H1 (cell line): ENCODE measurements around the gene PILRB. TPM values are rescaled to one million over a fixed set of nuclear protein-coding genes. Genes with fewer than 3 reads are reported as not detected.
"Not testable (repeated sequence)": the region's sequence is repeated elsewhere in the genome, so short reads cannot be mapped to it uniquely, and the experiment has no call there.

Experiments used
- CTCF ChIA-PET: fragments of 300-600 bp; sonication (Branson Sonifier 250); formaldehyde crosslinking; loops from one replicate; lab custom pipeline; 2021; ENCODE audit not compliant: partially characterized antibody; lab: Charles Lee
- POLR2A ChIA-PET: fragments of 300-600 bp; sonication (Branson Sonifier 250); formaldehyde crosslinking; loops from one replicate; lab custom pipeline; 2021; ENCODE audit warnings: inconsistent platforms; ENCODE audit not compliant: partially characterized antibody; lab: Charles Lee
- DNase-seq, 2 experiments: peaks; one replicate each; pipeline versions ENCODE4 v3.0.0 to v3.0.0-alpha.2; 2010 to 2022; ENCODE audit warnings: low spot score in 2 of 2, low read depth in 1 of 2, mixed read lengths in 1 of 2
- FAIRE-seq: peaks from 2 replicates; lab custom pipeline; 2011; peaks lifted over from hg19 to GRCh38; lab: Jason Lieb, UNC
- H2AFZ ChIP-seq: 2 replicates; pipeline ENCODE4 v1.8.1; 2012; ENCODE audit warnings: low read length, inconsistent platforms
- H2AK5ac ChIP-seq: 2 replicates; pipeline ENCODE4 v1.6.1; 2013; ENCODE audit warnings: low read depth, low read length
- H2BK120ac ChIP-seq: replicated peaks from 2 replicates; pipeline ENCODE3; 2013; ENCODE audit warnings: low read depth, low read length, inconsistent platforms
- H2BK12ac ChIP-seq: 2 replicates; pipeline ENCODE4 v1.6.1; 2013; ENCODE audit warnings: low read depth, low read length
- H2BK15ac ChIP-seq: 2 replicates; pipeline ENCODE4 v1.6.1; 2013; ENCODE audit warnings: low read length
- H2BK20ac ChIP-seq: 2 replicates; pipeline ENCODE4 v1.6.1; 2013; ENCODE audit warnings: low read length
- H2BK5ac ChIP-seq: 2 replicates; pipeline ENCODE4 v1.6.1; 2013; ENCODE audit warnings: low read depth, low read length
- H3K14ac ChIP-seq: 2 replicates; pipeline ENCODE4 v1.6.1; 2013; ENCODE audit warnings: inconsistent platforms; ENCODE audit not compliant: insufficient read length
- H3K18ac ChIP-seq: 2 replicates; pipeline ENCODE4 v1.6.1; 2013; ENCODE audit warnings: low read length; ENCODE audit errors: extremely low read depth
- H3K23ac ChIP-seq: 2 replicates; pipeline ENCODE4 v1.6.1; 2013; ENCODE audit warnings: inconsistent platforms; ENCODE audit not compliant: insufficient read length
- H3K23me2 ChIP-seq: 2 replicates; pipeline ENCODE4 v1.6.1; 2013; ENCODE audit warnings: low read depth, low read length
- H3K27ac ChIP-seq: 2 replicates; pipeline ENCODE4 v1.6.1; 2011; ENCODE audit warnings: low read depth, low read length, inconsistent platforms
- H3K27me3 ChIP-seq, 4 experiments: replicated peaks in 1 of 4; 1 replicate in 1 of 4; 2 replicates in 3 of 4; pipeline versions ENCODE4 v1.6.1 to v1.8.1; 2011 to 2013; ENCODE audit warnings: low read length in 3 of 4, mild to moderate bottlenecking in 3 of 4, inconsistent platforms in 2 of 4, mixed read lengths in 2 of 4, moderate library complexity in 1 of 4; ENCODE audit not compliant: control insufficient read depth in 3 of 4, insufficient read depth in 3 of 4; ENCODE audit errors: extremely low read depth in 1 of 4
- H3K36me3 ChIP-seq, 4 experiments: 2 replicates each; pipeline versions ENCODE4 v1.6.1 to v1.8.1; 2011 to 2013; ENCODE audit warnings: mild to moderate bottlenecking in 4 of 4, low read length in 3 of 4, moderate library complexity in 2 of 4, control low read depth in 1 of 4, inconsistent platforms in 1 of 4; ENCODE audit not compliant: insufficient read depth in 4 of 4, control insufficient read depth in 2 of 4
- H3K4ac ChIP-seq: replicated peaks from 2 replicates; pipeline ENCODE3; 2013; ENCODE audit warnings: low read length, low read depth, mixed read lengths, inconsistent platforms; ENCODE audit not compliant: insufficient read length
- H3K4me1 ChIP-seq, 4 experiments: replicated peaks in 1 of 4; 1 replicate in 1 of 4; 2 replicates in 3 of 4; pipeline versions ENCODE4 v1.6.1 to v1.8.1; 2011 to 2013; ENCODE audit warnings: low read length in 3 of 4, inconsistent platforms in 2 of 4, mixed read lengths in 1 of 4; ENCODE audit not compliant: insufficient read depth in 4 of 4, control insufficient read depth in 3 of 4
- H3K4me2 ChIP-seq, 2 experiments: 2 replicates each; pipeline versions ENCODE4 v1.6.1 to v1.8.1; 2011 to 2013; ENCODE audit warnings: low read depth in 2 of 2, low read length in 2 of 2, control low read depth in 1 of 2, inconsistent platforms in 1 of 2, mild to moderate bottlenecking in 1 of 2; ENCODE audit not compliant: insufficient read depth in 1 of 2
- H3K4me3 ChIP-seq, 4 experiments: fragments of 200-600, 300-600 bp in 1 of 4; sonication (generic), shearing (Covaris generic), sonication (Bioruptor Twin) in 1 of 4; 2 replicates each; pipeline versions ENCODE4 v1.5.1 to v1.8.1; 2011 to 2016; ENCODE audit warnings: low read length in 4 of 4, low read depth in 3 of 4, control low read depth in 2 of 4, inconsistent platforms in 2 of 4, mild to moderate bottlenecking in 2 of 4, mixed read lengths in 1 of 4, moderate library complexity in 1 of 4; ENCODE audit not compliant: insufficient read depth in 2 of 4; ENCODE audit errors: extremely low read depth in 1 of 4
- H3K56ac ChIP-seq: replicated peaks from 2 replicates; pipeline ENCODE3; 2013; ENCODE audit warnings: low read depth, mild to moderate bottlenecking, mixed read lengths, low read length, inconsistent platforms; ENCODE audit not compliant: insufficient read length
- H3K79me1 ChIP-seq: 2 replicates; pipeline ENCODE4 v1.6.1; 2013; ENCODE audit warnings: low read depth, low read length, control low read depth
- H3K79me2 ChIP-seq, 2 experiments: 2 replicates each; pipeline versions ENCODE4 v1.6.1 to v1.8.1; 2012 to 2013; ENCODE audit warnings: low read length in 2 of 2, mild to moderate bottlenecking in 2 of 2, inconsistent platforms in 1 of 2; ENCODE audit not compliant: insufficient read depth in 2 of 2, control insufficient read depth in 1 of 2
- H3K9ac ChIP-seq, 4 experiments: replicated peaks in 1 of 4; 1 replicate in 1 of 4; 2 replicates in 3 of 4; pipeline versions ENCODE4 v1.6.1 to v1.8.1; 2011 to 2013; ENCODE audit warnings: low read depth in 3 of 4, low read length in 3 of 4, control low read depth in 2 of 4, mild to moderate bottlenecking in 2 of 4, moderate library complexity in 2 of 4, inconsistent platforms in 1 of 4; ENCODE audit errors: extremely low read depth in 1 of 4
- H3K9me3 ChIP-seq, 2 experiments: 2 replicates each; pipeline versions ENCODE4 v1.6.1 to v1.8.1; 2012 to 2013; ENCODE audit warnings: mild to moderate bottlenecking in 2 of 2, moderate library complexity in 2 of 2, control low read depth in 1 of 2, inconsistent platforms in 1 of 2, low read depth in 1 of 2, low read length in 1 of 2, mixed read lengths in 1 of 2; ENCODE audit not compliant: insufficient read depth in 2 of 2
- H4K20me1 ChIP-seq, 2 experiments: replicated peaks in 1 of 2; 2 replicates each; pipeline versions ENCODE3 to v1.8.1; 2011 to 2013; ENCODE audit warnings: inconsistent platforms in 2 of 2, low read length in 2 of 2, mild to moderate bottlenecking in 1 of 2; ENCODE audit not compliant: insufficient read depth in 2 of 2, control insufficient read depth in 1 of 2
- H4K5ac ChIP-seq: 2 replicates; pipeline ENCODE4 v1.6.1; 2013; ENCODE audit warnings: low read length, low read depth, mixed read lengths, inconsistent platforms; ENCODE audit not compliant: insufficient read length
- H4K8ac ChIP-seq: 2 replicates; pipeline ENCODE4 v1.8.0; 2013; ENCODE audit warnings: mild to moderate bottlenecking, moderate library complexity, low read length, inconsistent platforms; ENCODE audit not compliant: insufficient read depth; ENCODE audit errors: extremely low read depth
- H4K91ac ChIP-seq: replicated peaks from 2 replicates; pipeline ENCODE3; 2013; ENCODE audit warnings: low read length, mixed read lengths, inconsistent platforms; ENCODE audit not compliant: insufficient read length
- WGBS, 2 experiments: shearing (Covaris generic) in 1 of 2; methylation state at CpG; one replicate each; pipeline versions ENCODE4 v1.1.6 to v1.1.7; 2013 to 2015; ENCODE audit warnings: low lambda C conversion rate in 2 of 2, mixed read lengths in 2 of 2, inconsistent platforms in 1 of 2, low coverage in 1 of 2, missing lambda C conversion rate in 1 of 2; ENCODE audit not compliant: insufficient replicate concordance in 2 of 2, insufficient coverage in 1 of 2, insufficient read length in 1 of 2; ENCODE audit errors: extremely low coverage in 1 of 2, missing lambda C conversion rate in 1 of 2; 5-methylcytosine and 5-hydroxymethylcytosine counted together
- polyA plus RNA-seq, 7 experiments: library from polyadenylated mRNA; depleted of rRNA in 3 of 7; stranded (reverse) in 5 of 7; unstranded in 2 of 7; fragments of >200 nt in 5 of 7; fragments of 200-250 nt in 2 of 7; gene quantifications; 1 replicate in 5 of 7; 2 replicates in 1 of 7; 4 replicates in 1 of 7; pipeline versions ENCODE4 v1.2.1 to v1.2.3, GENCODE V29; 2011 to 2013; ENCODE audit warnings: missing spikeins in 2 of 7, mixed read lengths in 2 of 7
- total RNA-seq: library from RNA; stranded (reverse); fragmentation: NEBNext Ultra II Directional; extraction: Animal tissue kit (Norgen Biotek cat#: 25700); gene quantifications from 2 replicates; pipeline ENCODE4 v1.2.1, GENCODE V29; 2021

Gene PILRB
- total and polyA plus RNA-seq, 2 of the 8 experiments (the other 6 are each of a cell fraction or from before 2014, with no cell fraction given) = 32.2 to 49.9 TPM

DNA sequence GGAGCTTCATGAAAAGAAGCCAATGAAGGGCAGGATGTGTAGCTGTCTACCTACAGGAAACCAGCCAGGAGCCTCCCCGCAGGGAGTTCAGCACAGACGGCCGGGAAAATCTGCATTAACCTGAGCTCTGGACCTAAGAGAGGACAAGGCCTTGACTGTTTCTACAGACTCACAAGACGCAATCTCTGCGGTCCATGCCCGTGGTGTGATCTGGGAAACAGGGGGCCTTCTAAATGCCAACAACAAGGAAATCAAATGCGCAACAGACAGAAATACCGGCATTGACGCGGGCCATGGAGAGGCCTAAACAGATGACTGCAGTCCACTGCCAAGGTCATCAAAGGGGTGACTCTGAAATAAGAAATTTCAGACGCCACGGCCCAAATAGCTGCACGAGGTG is 33.7 kb upstream of the PILRB start:
- H4K91ac ChIP-seq, H2AK5ac ChIP-seq, H2BK5ac ChIP-seq, H3K27ac ChIP-seq, H2BK12ac ChIP-seq, H4K5ac ChIP-seq, H3K18ac ChIP-seq, H4K8ac ChIP-seq, H3K14ac ChIP-seq, H3K56ac ChIP-seq, H3K4me1 ChIP-seq, H2BK20ac ChIP-seq, H2BK120ac ChIP-seq, H3K23me2 ChIP-seq, POLR2A ChIA-PET, H2AFZ ChIP-seq, H4K20me1 ChIP-seq, H3K79me1 ChIP-seq, H3K9ac ChIP-seq, H2BK15ac ChIP-seq, H3K4me2 ChIP-seq, H3K79me2 ChIP-seq, H3K27me3 ChIP-seq, H3K4me3 ChIP-seq, FAIRE-seq, H3K4ac ChIP-seq, H3K23ac ChIP-seq, DNase-seq, H3K9me3 ChIP-seq: not testable (repeated sequence)
- CTCF ChIA-PET = interaction anchor here (0.9 kb wide), 1 partner anchor 21 kb away, joined by 3 read pairs; no protein-coding TSS in a partner anchor
- 94% methylated on average over 10 of the region's 13 CpGs; no CpG with 5 or more reads in 1 of the 2 experiments for WGBS, 2 experiments
- H3K36me3 ChIP-seq = peaks cover 0 to 13% (median 5%) of the 10 kb centered on the region in 4 experiments; a peak in 3 of 8 replicates

DNA sequence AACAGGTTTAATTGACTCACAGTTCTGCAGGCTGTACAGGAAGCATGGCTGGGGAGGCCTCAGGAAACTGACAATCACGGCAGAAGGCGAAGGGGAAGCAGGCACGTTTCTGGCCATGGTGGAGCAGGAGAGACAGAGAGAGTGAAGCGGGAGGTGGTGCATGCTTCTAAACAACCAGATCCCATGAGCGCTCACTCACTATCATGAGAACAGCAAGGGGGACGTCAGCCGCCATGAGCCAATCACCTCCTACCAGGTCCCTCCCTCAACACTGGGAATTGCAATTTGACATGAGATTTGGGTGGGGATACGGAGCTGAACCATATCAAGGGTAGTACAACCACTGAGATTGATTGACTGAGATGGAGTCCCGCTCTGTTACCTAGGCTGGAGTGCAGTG is 32.2 kb upstream of the PILRB start:
- H3K4ac ChIP-seq, H4K8ac ChIP-seq, H3K18ac ChIP-seq, H3K9ac ChIP-seq, H3K4me2 ChIP-seq, H3K23me2 ChIP-seq, H2BK5ac ChIP-seq, H3K27me3 ChIP-seq, H3K79me1 ChIP-seq, H3K56ac ChIP-seq, H3K4me1 ChIP-seq, H4K20me1 ChIP-seq, DNase-seq, H4K91ac ChIP-seq, H3K9me3 ChIP-seq, H2BK12ac ChIP-seq, CTCF ChIA-PET, H2BK15ac ChIP-seq, H2AK5ac ChIP-seq, H3K23ac ChIP-seq, H2AFZ ChIP-seq, H3K79me2 ChIP-seq, H4K5ac ChIP-seq, H3K14ac ChIP-seq, H3K4me3 ChIP-seq, H2BK20ac ChIP-seq, H2BK120ac ChIP-seq, FAIRE-seq, H3K27ac ChIP-seq: not testable (repeated sequence)
- 96% methylated on average over 9 of the region's 9 CpGs; no CpG with 5 or more reads in 1 of the 2 experiments for WGBS, 2 experiments
- POLR2A ChIA-PET = interaction anchor here (1.2 kb wide), 1 partner anchor 103 kb away, joined by 3 read pairs; the partner anchor contains the start of gene ZCWPW1
- peaks cover 0 to 13% (median 3%) of the 10 kb centered on the region in 4 experiments; a peak in 3 of 8 replicates for H3K36me3 ChIP-seq
